NCI-H460 (cell line): Measurements from ENCODE around the gene ZFP69B. TPM values are rescaled to one million over a fixed set of nuclear protein-coding genes. Genes with fewer than 3 reads are reported as not detected.
"Not testable (repeated sequence)": the region's sequence is repeated elsewhere in the genome, so short reads cannot be mapped to it uniquely, and the experiment has no call there.

Experiments
- DNase-seq: peaks from one replicate; pipeline ENCODE4 v3.0.0-alpha.2; 2016; ENCODE audit warnings: low read depth; ENCODE audit errors: extremely low read depth
- total RNA-seq: library from RNA; depleted of rRNA; stranded (reverse); fragments of >200 nt; shearing (Covaris generic); gene quantifications from 2 replicates; pipeline ENCODE4 v1.2.3, GENCODE V29; 2014

The ZFP69B gene
- total RNA-seq, 1 experiment from 2014 or later, result 12.2 TPM

GRCh38 chr1:40432644-40433390, 17.5 kb upstream of the ZFP69B start:
- DNase-seq, result no peak

- no peak for DNase-seq
Measured at GRCh38 chr1:40435471-40435870, 14.8 kb upstream of the ZFP69B start.

GRCh38 chr1:40435876-40436275, 14.4 kb upstream of the ZFP69B start:
- DNase-seq, result no peak

GRCh38 chr1:40438391-40439015, 11.8 kb upstream of the ZFP69B start:
- no peak for DNase-seq

- DNase-seq, result no peak
Measured at GRCh38 chr1:40439247-40439646, 11.0 kb upstream of the ZFP69B start.

GRCh38 chr1:40450495-40451237, 390 bp downstream of the ZFP69B start:
- no peak for DNase-seq

- no peak for DNase-seq
Measured at GRCh38 chr1:40451238-40451585, 936 bp downstream of the ZFP69B start.

GRCh38 chr1:40454873-40455272, 4.6 kb downstream of the ZFP69B start:
- no peak for DNase-seq

- DNase-seq, result no peak
Measured at GRCh38 chr1:40462956-40463590, 12.8 kb downstream of the ZFP69B start.

- DNase-seq, result no peak
Measured at GRCh38 chr1:40469327-40469726, 19.1 kb downstream of the ZFP69B start.

- DNase-seq, result no peak
Measured at GRCh38 chr1:40475268-40475667, 25.0 kb downstream of the ZFP69B start.

- peak; percentile 40 for DNase-seq
Measured at GRCh38 chr1:40476924-40477677, 26.8 kb downstream of the ZFP69B start, which contains the start of gene ZFP69. Gene ZFP69, plus strand, starts transcription at chr1:40477290. Its CDS starts 2,072 bp downstream, at chr1:40479362.

- no peak for DNase-seq
Measured at GRCh38 chr1:40477678-40478053, 27.4 kb downstream of the ZFP69B start.

- DNase-seq, result no peak
Measured at GRCh38 chr1:40478276-40478675, 28.0 kb downstream of the ZFP69B start.

- DNase-seq, result no peak
Measured at GRCh38 chr1:40479156-40479555, 28.9 kb downstream of the ZFP69B start.

- DNase-seq, result no peak
Measured at GRCh38 chr1:40495315-40495903, 45.1 kb downstream of the ZFP69B start.

- DNase-seq, result not testable (repeated sequence)
Measured at GRCh38 chr1:40502651-40503050, 52.4 kb downstream of the ZFP69B start.

GRCh38 chr1:40507973-40508372, 57.7 kb downstream of the ZFP69B start:
- DNase-seq, result no peak

- DNase-seq, result peak; percentile 21
Measured at GRCh38 chr1:40508375-40509341, 58.4 kb downstream of the ZFP69B start, which contains the start of gene EXO5. Gene EXO5, plus strand, starts transcription at chr1:40508767. Its CDS starts 5,778 bp downstream, at chr1:40514545.
